NCI-H146 treated with DMSO at 0.1 percent for 48 hours (cell line): Measurements from ENCODE around the gene AHCYL1.

Source experiments
- DNase-seq: peaks from one replicate; lab custom pipeline; 2025; ENCODE audit not compliant: unreplicated experiment; lab: John Stamatoyannopoulos, UW

The AHCYL1 gene

GRCh38 chr1:110059133-110059863 lies 74.7 kb downstream of the AHCYL1 start:
- DNase-seq = no peak

GRCh38 chr1:110060034-110060661 lies 75.6 kb downstream of the AHCYL1 start:
- peak; percentile 7 for DNase-seq

GRCh38 chr1:110060662-110061060 lies 76.1 kb downstream of the AHCYL1 start:
- no peak for DNase-seq

DNA sequence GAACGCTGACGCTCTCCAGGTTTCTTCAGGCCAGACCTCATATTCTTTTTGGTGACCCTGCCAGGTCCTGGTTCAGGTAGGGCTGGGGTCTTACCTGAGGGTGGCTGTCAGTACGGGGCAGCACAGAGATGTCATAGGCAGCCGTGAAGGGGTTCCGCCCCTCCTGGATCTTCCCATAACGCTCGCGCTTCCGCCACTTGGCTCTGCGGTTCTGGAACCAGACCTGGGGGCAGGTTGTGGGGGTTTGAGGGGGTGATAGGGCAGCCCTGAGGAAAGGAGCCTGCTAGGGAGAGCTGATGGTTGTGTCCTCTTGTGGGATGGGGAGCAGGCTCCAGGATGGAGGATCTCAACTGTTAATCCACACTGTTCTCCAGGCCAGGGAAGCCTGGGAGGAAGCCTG lies 76.8 kb downstream of the AHCYL1 start:
- DNase-seq = no peak

DNA sequence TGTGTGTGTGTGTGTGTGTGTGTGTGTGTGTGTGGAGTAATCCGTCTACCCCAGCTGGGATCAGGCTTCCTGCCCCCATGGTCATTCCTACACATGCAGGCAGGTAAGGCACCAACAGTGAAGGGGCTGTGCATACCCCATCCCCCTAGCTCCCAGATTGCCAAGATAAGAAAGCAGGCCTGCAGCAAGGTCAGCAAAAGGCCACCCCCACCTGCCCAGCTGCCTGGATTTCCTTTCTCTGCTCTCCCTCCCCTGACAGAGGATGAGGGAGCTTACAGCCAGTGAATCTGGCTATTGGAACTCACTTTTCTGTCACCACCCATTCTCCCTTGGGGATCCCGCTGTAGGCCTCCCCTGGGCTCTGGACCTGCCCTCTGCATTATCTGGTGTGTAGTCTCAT lies 78.0 kb downstream of the AHCYL1 start:
- DNase-seq = no peak

DNA sequence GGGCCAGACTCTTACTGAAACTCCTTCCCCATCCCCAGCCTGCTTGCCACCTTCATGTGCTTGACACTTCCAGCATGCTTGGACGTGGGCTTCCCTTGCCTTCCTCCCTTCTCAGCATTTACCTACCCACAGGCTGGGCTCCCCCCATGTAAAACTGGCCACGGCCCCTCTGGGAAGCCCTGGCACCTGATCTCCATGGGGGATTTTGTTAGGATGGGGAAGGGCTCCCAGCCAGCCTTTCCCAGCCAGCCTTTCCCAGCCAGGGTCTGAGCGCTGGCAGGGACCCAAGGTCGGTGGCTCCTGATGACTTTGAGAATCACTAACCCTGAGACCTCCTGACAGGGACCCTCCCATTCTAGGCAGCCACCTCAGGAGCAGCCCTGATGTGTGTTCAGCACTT lies 79.2 kb downstream of the AHCYL1 start:
- DNase-seq = no peak

- DNase-seq = no peak
These were observed 80.2 kb downstream of the AHCYL1 start for GRCh38 chr1:110064576-110065337.

DNA sequence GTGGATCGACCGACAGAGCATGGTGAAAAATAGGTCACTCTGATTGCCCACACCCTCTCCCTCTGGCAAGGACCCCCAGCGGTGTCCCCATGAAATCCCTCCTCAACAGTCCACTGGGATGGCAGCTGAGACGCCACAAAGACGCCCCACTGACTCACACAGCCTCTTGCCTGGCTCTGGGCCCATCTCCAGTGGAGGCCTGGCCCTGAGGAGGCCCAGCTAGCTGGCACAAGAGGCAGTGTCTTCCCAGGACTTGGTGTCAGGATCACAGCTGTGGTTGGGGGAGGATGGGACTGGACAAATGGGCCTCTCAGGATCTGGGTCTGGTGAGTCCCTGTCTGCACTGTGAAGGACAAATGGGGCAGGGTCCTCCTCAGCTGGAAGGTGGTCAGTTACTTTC lies 81.3 kb downstream of the AHCYL1 start:
- no peak for DNase-seq

GRCh38 chr1:110067479-110067892 lies 82.9 kb downstream of the AHCYL1 start:
- DNase-seq = no peak

GRCh38 chr1:110067893-110068645 lies 83.5 kb downstream of the AHCYL1 start:
- DNase-seq = no peak

- DNase-seq = no peak
These were observed 84.3 kb downstream of the AHCYL1 start for GRCh38 chr1:110068646-110069403.

DNA sequence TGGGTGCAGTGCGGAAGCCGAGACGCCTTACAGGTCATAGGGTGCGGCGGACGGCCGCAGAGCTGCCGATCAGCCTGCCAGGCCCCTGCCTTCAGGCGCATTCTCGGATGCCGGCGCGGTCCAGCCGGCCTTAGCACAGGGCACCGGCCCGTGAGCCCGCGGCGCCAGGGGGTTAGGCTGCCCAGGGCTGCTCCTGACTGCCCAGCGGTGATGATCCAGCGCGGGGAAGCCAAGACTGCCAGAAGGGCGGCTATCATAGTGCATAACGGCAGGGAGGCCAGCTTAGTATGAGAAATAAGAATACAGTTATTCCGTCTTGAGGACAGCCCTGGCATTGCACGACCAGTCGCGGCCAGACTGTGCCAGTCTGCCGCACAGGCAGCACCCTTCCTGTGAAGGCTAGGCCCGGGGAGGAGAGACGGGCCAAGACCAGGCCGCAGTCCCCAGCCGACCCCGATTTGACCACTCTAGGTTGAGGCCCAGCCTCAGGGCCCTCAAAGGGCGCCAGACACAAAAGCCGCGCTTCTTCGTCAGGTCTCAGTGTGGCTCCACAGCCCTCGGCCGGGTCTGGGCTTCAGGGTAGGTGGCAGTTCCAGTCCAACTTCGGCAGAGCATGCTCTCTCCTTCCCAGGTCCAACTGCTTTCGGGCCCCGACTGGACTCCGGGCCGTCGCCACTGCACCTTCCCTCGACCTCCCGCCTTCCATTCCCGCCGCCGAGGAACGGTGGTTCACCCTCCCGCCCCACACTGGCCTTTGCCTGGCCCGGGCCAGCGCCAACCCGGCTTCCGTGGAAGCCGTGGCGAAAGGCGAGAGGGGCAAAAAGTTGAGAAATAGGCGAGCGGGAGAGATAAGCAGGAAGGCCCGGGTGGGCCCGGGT lies 85.1 kb downstream of the AHCYL1 start:
- no peak for DNase-seq

DNA sequence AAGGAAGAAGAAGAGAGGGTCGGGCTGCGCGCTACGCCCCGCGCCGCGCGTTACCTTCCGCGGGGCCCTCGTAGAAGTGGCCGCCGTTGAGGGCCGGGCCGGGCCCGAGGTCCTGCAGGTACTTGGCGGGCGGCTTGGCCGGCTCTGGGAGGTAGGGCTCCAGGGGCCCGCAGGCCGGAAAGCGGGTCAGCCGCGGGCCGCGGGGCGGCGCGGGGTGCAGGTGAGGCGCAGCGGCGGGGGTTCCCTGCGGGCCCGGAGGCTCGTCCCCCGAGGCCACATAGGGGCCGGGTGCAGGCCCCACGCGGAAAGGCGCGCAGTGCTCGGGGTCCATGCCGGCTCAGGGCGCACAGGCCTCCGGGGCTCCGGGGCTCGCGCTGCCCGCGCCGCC lies 85.7 kb downstream of the AHCYL1 start:
- DNase-seq = no peak

DNA sequence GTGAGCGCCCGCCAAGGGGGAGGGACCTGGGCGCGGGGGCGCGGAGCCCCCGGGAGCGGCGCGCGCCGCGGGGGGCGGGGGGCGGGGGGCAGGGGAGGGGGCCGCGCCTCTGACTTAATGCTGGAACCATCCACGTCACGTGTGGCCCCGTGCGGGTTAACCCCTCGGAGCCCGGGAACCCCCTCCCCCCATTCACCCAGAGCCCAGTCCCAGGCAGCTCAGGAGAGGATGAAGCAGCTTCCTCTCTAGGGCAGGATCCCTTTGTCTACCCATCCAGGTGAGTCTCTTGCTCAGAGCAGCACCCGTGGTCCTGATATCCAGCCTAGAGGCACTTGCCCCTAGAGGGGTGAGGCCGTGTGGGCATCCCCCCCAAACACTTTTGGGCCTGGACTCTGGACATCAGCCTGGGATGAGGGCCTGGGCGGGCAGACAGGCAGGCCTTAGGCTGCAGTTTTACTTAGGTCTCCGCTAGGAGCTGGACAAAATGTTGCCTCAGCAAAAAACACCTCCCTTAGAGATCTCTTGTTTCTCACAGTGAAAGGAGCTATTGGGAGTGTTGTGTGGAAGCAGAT lies 86.2 kb downstream of the AHCYL1 start, which contains the start of gene ALX3:
TSS of gene ALX3 (minus strand) at position 2 of the 572 bp plus-strand sequence. CDS start 60 bp downstream, outside the sequence.
- peak; percentile 13 for DNase-seq
